ENCODE results near the gene NEIL3. TPM values are rescaled to one million over a fixed set of nuclear protein-coding genes. Genes with fewer than 3 reads are reported as not detected.

Gene NEIL3
- total RNA-seq, 1 donor from 2014 or later, result 10.1 TPM

- Mint-ChIP-seq H3K27me3 (no peaks in the 10 kb centered on the region), H3K27ac (no peak overlapping the region), H3K36me3 (no peaks in the 10 kb centered on the region), H3K4me1 (ENCODE audit: unreplicated experiment) (no peaks in the 10 kb centered on the region), H3K9me3 (no peaks in the 10 kb centered on the region), H3K4me3 (no peak overlapping the region)
- TF ChIP-seq CTCF (conservative IDR thresholded peaks at IDR 0.05), result no peak
- no peak for DNase-seq (ENCODE audit: extremely low spot score, unreplicated experiment)
These were observed 27.3 kb upstream of the NEIL3 start for GRCh38 chr4:177282284-177282835.

GRCh38 chr4:177283167-177283566 lies 26.5 kb upstream of the NEIL3 start:
- H3K4me1 Mint-ChIP-seq (ENCODE audit: unreplicated experiment), result no peaks in the 10 kb centered on the region
- H3K27me3 Mint-ChIP-seq, result no peaks in the 10 kb centered on the region
- H3K4me3 Mint-ChIP-seq, result no peak overlapping the region
- no peaks in the 10 kb centered on the region for H3K36me3 Mint-ChIP-seq
- no peak for TF ChIP-seq CTCF (conservative IDR thresholded peaks at IDR 0.05)
- no peak for DNase-seq (ENCODE audit: extremely low spot score, unreplicated experiment)
- no peaks in the 10 kb centered on the region for H3K9me3 Mint-ChIP-seq
- H3K27ac Mint-ChIP-seq, result no peak overlapping the region

GRCh38 chr4:177285953-177286352 lies 23.7 kb upstream of the NEIL3 start:
- Mint-ChIP-seq H3K9me3 (no peaks in the 10 kb centered on the region), H3K4me1 (ENCODE audit: unreplicated experiment) (no peaks in the 10 kb centered on the region), H3K27ac (no peak overlapping the region), H3K27me3 (no peaks in the 10 kb centered on the region), H3K4me3 (no peak overlapping the region), H3K36me3 (no peaks in the 10 kb centered on the region)
- DNase-seq (ENCODE audit: extremely low spot score, unreplicated experiment), result no peak
- TF ChIP-seq CTCF (conservative IDR thresholded peaks at IDR 0.05), result no peak

- no peak overlapping the region for H3K27ac Mint-ChIP-seq
- no peaks in the 10 kb centered on the region for H3K27me3 Mint-ChIP-seq
- H3K4me1 Mint-ChIP-seq (ENCODE audit: unreplicated experiment), result no peaks in the 10 kb centered on the region
- no peak for TF ChIP-seq CTCF (conservative IDR thresholded peaks at IDR 0.05)
- no peaks in the 10 kb centered on the region for H3K9me3 Mint-ChIP-seq
- DNase-seq (ENCODE audit: extremely low spot score, unreplicated experiment), result no peak
- H3K36me3 Mint-ChIP-seq, result no peaks in the 10 kb centered on the region
- no peak overlapping the region for H3K4me3 Mint-ChIP-seq
These were observed 22.4 kb upstream of the NEIL3 start for GRCh38 chr4:177287255-177287654.

GRCh38 chr4:177288335-177288734 lies 21.3 kb upstream of the NEIL3 start:
- H3K4me3 Mint-ChIP-seq, result no peak overlapping the region
- H3K9me3 Mint-ChIP-seq, result no peaks in the 10 kb centered on the region
- H3K27ac Mint-ChIP-seq, result no peak overlapping the region
- no peaks in the 10 kb centered on the region for H3K4me1 Mint-ChIP-seq (ENCODE audit: unreplicated experiment)
- DNase-seq (ENCODE audit: extremely low spot score, unreplicated experiment), result no peak
- TF ChIP-seq CTCF (conservative IDR thresholded peaks at IDR 0.05), result no peak
- H3K36me3 Mint-ChIP-seq, result no peaks in the 10 kb centered on the region
- H3K27me3 Mint-ChIP-seq, result no peaks in the 10 kb centered on the region

GRCh38 chr4:177290780-177291179 lies 18.9 kb upstream of the NEIL3 start:
- no peaks in the 10 kb centered on the region for H3K36me3 Mint-ChIP-seq
- no peaks in the 10 kb centered on the region for H3K27me3 Mint-ChIP-seq
- TF ChIP-seq CTCF (conservative IDR thresholded peaks at IDR 0.05), result no peak
- H3K9me3 Mint-ChIP-seq, result no peaks in the 10 kb centered on the region
- H3K27ac Mint-ChIP-seq, result no peak overlapping the region
- no peak overlapping the region for H3K4me3 Mint-ChIP-seq
- DNase-seq (ENCODE audit: extremely low spot score, unreplicated experiment), result no peak
- no peaks in the 10 kb centered on the region for H3K4me1 Mint-ChIP-seq (ENCODE audit: unreplicated experiment)
